ENCODE results near the gene MACROH2A1.

MACROH2A1 gene

GRCh38 chr5:135396459-135397055 is 2.5 kb downstream of the MACROH2A1 start:
- no peak overlapping the region for H2AFZ ChIP-seq (ENCODE audit: low read depth, low read length, severe bottlenecking)
- H3K9me3 ChIP-seq (ENCODE audit: insufficient read depth, low read length) = no peaks in the 10 kb centered on the region
- no peaks in the 10 kb centered on the region for H3K27me3 ChIP-seq (ENCODE audit: low read length)
- no peak for TF ChIP-seq EZH2phosphoT487 (conservative IDR thresholded peaks at IDR 0.05; ENCODE audit: low read length)
- no peak for TF ChIP-seq CTCF (IDR thresholded peaks at IDR 0.05; ENCODE audit: insufficient read depth, low read length, poor library complexity, severe bottlenecking)
- no peaks in the 10 kb centered on the region for H3K36me3 ChIP-seq (ENCODE audit: low read length)
- peaks cover 72% of the 10 kb centered on the region for H3K79me2 ChIP-seq (ENCODE audit: insufficient read depth, low read length)
- H3F3A ChIP-seq (ENCODE audit: insufficient read depth) = no peaks in the 10 kb centered on the region
- H4K20me1 ChIP-seq (ENCODE audit: low read depth, low read length) = peaks cover 37% of the 10 kb centered on the region; the same call in 1 of the 2 replicates
- H3K4me2 ChIP-seq (ENCODE audit: low read depth, low read length, poor library complexity, severe bottlenecking) = peak overlapping the region; percentile 70
- no peak overlapping the region for H3K27ac ChIP-seq (ENCODE audit: low read depth, low read length)
- peak overlapping the region; percentile 99; the same call in 1 of the 2 replicates for H3K9ac ChIP-seq (ENCODE audit: low read length)
- no peak overlapping the region for H3K4me3 ChIP-seq (ENCODE audit: insufficient read depth, low read length, poor library complexity, severe bottlenecking)
- H3K9me2 ChIP-seq (replicated peaks; ENCODE audit: insufficient read depth, low read length) = no peaks in the 10 kb centered on the region

GRCh38 chr5:135395866-135396265 is 3.2 kb downstream of the MACROH2A1 start:
- Histone ChIP-seq H3K27ac (ENCODE audit: low read depth, low read length) (no peak overlapping the region), H3K4me3 (ENCODE audit: insufficient read depth, low read length, poor library complexity, severe bottlenecking) (no peak overlapping the region), H3K79me2 (ENCODE audit: insufficient read depth, low read length) (peaks cover 79% of the 10 kb centered on the region), H3K9me3 (ENCODE audit: insufficient read depth, low read length) (no peaks in the 10 kb centered on the region), H3K4me2 (ENCODE audit: low read depth, low read length, poor library complexity, severe bottlenecking) (peak overlapping the region; percentile 70), H3K9ac (ENCODE audit: low read length) (peak overlapping the region; percentile 99; the same call in 1 of the 2 replicates), H3K27me3 (ENCODE audit: low read length) (no peaks in the 10 kb centered on the region), H2AFZ (ENCODE audit: low read depth, low read length, severe bottlenecking) (no peak overlapping the region), H4K20me1 (ENCODE audit: low read depth, low read length) (peaks cover 41% of the 10 kb centered on the region; the same call in 1 of the 2 replicates), H3F3A (ENCODE audit: insufficient read depth) (no peaks in the 10 kb centered on the region), H3K36me3 (ENCODE audit: low read length) (no peaks in the 10 kb centered on the region), H3K9me2 (replicated peaks; ENCODE audit: insufficient read depth, low read length) (no peaks in the 10 kb centered on the region)
- no peak for TF ChIP-seq CTCF (IDR thresholded peaks at IDR 0.05; ENCODE audit: insufficient read depth, low read length, poor library complexity, severe bottlenecking)
- TF ChIP-seq EZH2phosphoT487 (conservative IDR thresholded peaks at IDR 0.05; ENCODE audit: low read length) = no peak

GRCh38 chr5:135395451-135395850 is 3.6 kb downstream of the MACROH2A1 start:
- H3F3A ChIP-seq (ENCODE audit: insufficient read depth) = no peaks in the 10 kb centered on the region
- H3K9me2 ChIP-seq (replicated peaks; ENCODE audit: insufficient read depth, low read length) = no peaks in the 10 kb centered on the region
- no peaks in the 10 kb centered on the region for H3K36me3 ChIP-seq (ENCODE audit: low read length)
- TF ChIP-seq EZH2phosphoT487 (conservative IDR thresholded peaks at IDR 0.05; ENCODE audit: low read length) (no peak), CTCF (IDR thresholded peaks at IDR 0.05; ENCODE audit: insufficient read depth, low read length, poor library complexity, severe bottlenecking) (no peak)
- H3K4me2 ChIP-seq (ENCODE audit: low read depth, low read length, poor library complexity, severe bottlenecking) = peak overlapping the region; percentile 70
- H3K79me2 ChIP-seq (ENCODE audit: insufficient read depth, low read length) = peaks cover 83% of the 10 kb centered on the region
- no peak overlapping the region for H2AFZ ChIP-seq (ENCODE audit: low read depth, low read length, severe bottlenecking)
- no peak overlapping the region for H3K9ac ChIP-seq (ENCODE audit: low read length)
- peaks cover 42% of the 10 kb centered on the region; the same call in 1 of the 2 replicates for H4K20me1 ChIP-seq (ENCODE audit: low read depth, low read length)
- H3K27me3 ChIP-seq (ENCODE audit: low read length) = no peaks in the 10 kb centered on the region
- no peak overlapping the region for H3K27ac ChIP-seq (ENCODE audit: low read depth, low read length)
- no peaks in the 10 kb centered on the region for H3K9me3 ChIP-seq (ENCODE audit: insufficient read depth, low read length)
- no peak overlapping the region for H3K4me3 ChIP-seq (ENCODE audit: insufficient read depth, low read length, poor library complexity, severe bottlenecking)
